IMR-90 (cell line): ENCODE data around the gene HOOK1. TPM values are rescaled to one million over a fixed set of nuclear protein-coding genes. Genes with fewer than 3 reads are reported as not detected.

Source experiments
- ATAC-seq: fragments of 200-7000 bp; cut with Tn5 transposase; 2 replicates; pipeline ENCODE4 v1.9.1; 2020; ENCODE audit warnings: low read depth, mild to moderate bottlenecking, moderate library complexity
- BruUV-seq: library from RNA; stranded (reverse); fragments of 400-500 nt; replicated peaks from 2 replicates; lab custom pipeline; 2021; lab: Mats Ljungman, UMichigan
- CTCF ChIA-PET: fragments of 300-600 bp; formaldehyde crosslinking; extraction: SDS; loops from one replicate; lab custom pipeline; 2021; ENCODE audit warnings: antibody characterized with exemption; lab: Yijun Ruan, JAX
- POLR2A ChIA-PET: fragments of 300-600 bp; sonication (Branson Sonifier 250); formaldehyde crosslinking; loops from one replicate; lab custom pipeline; 2022; ENCODE audit warnings: antibody characterized with exemption; ENCODE audit not compliant: unreplicated experiment; lab: Charles Lee
- DNase-seq: peaks from one replicate; pipeline ENCODE4 v3.0.0; 2013
- H2AFZ ChIP-seq: replicated peaks from 2 replicates; pipeline ENCODE3; 2013; ENCODE audit warnings: low read length, mild to moderate bottlenecking; ENCODE audit not compliant: poor library complexity
- H2AK5ac ChIP-seq: 2 replicates; pipeline ENCODE4 v1.6.1; 2013; ENCODE audit warnings: low read depth, low read length, inconsistent platforms
- H2AK9ac ChIP-seq: replicated peaks from 2 replicates; pipeline ENCODE3; 2013; ENCODE audit warnings: mild to moderate bottlenecking, low read depth, low read length, moderate library complexity; ENCODE audit not compliant: poor library complexity
- H2BK120ac ChIP-seq: 2 replicates; pipeline ENCODE4 v1.6.1; 2013; ENCODE audit warnings: low read depth, low read length, inconsistent platforms
- H2BK15ac ChIP-seq: 3 replicates; pipeline ENCODE4 v1.6.1; 2013; ENCODE audit warnings: low read depth, low read length, inconsistent platforms
- H2BK20ac ChIP-seq: 2 replicates; pipeline ENCODE4 v1.6.1; 2013; ENCODE audit warnings: low read depth, mild to moderate bottlenecking, inconsistent platforms, low read length, moderate library complexity
- H2BK5ac ChIP-seq: 2 replicates; pipeline ENCODE4 v1.6.1; 2013; ENCODE audit warnings: mild to moderate bottlenecking, low read depth, low read length, inconsistent platforms; ENCODE audit not compliant: poor library complexity, severe bottlenecking
- H3K14ac ChIP-seq: replicated peaks from 2 replicates; pipeline ENCODE4 v1.6.1; 2013; ENCODE audit warnings: low read depth, low read length, inconsistent platforms
- H3K18ac ChIP-seq: 2 replicates; pipeline ENCODE4 v1.6.1; 2013; ENCODE audit warnings: low read depth, low read length, control low read depth
- H3K23ac ChIP-seq: 2 replicates; pipeline ENCODE4 v1.6.1; 2013; ENCODE audit warnings: low read depth, low read length, inconsistent platforms
- H3K27ac ChIP-seq: 2 replicates; pipeline ENCODE4 v1.5.1; 2013; ENCODE audit warnings: mild to moderate bottlenecking, control low read depth, low read length; ENCODE audit not compliant: insufficient read depth
- H3K27me3 ChIP-seq: 2 replicates; pipeline ENCODE4 v1.6.1; 2013; ENCODE audit warnings: low read length; ENCODE audit not compliant: control insufficient read depth, insufficient read depth
- H3K36me3 ChIP-seq: 2 replicates; pipeline ENCODE4 v1.6.1; 2013; ENCODE audit warnings: low read length, mixed read lengths; ENCODE audit not compliant: control insufficient read depth, insufficient read depth
- H3K4ac ChIP-seq: 2 replicates; pipeline ENCODE4 v1.6.1; 2013; ENCODE audit warnings: low read depth, low read length, inconsistent platforms
- H3K4me1 ChIP-seq: 2 replicates; pipeline ENCODE4 v1.6.1; 2013; ENCODE audit warnings: low read length, mixed read lengths; ENCODE audit not compliant: control insufficient read depth, insufficient read depth
- H3K4me2 ChIP-seq: 2 replicates; pipeline ENCODE4 v1.6.1; 2013; ENCODE audit warnings: low read depth, mild to moderate bottlenecking, control low read depth, low read length, moderate library complexity
- H3K4me3 ChIP-seq: 2 replicates; pipeline ENCODE4 v1.5.1; 2013; ENCODE audit warnings: low read depth, mild to moderate bottlenecking, control low read depth, low read length, moderate library complexity; ENCODE audit not compliant: insufficient read depth
- H3K56ac ChIP-seq: 2 replicates; pipeline ENCODE4 v1.6.1; 2013; ENCODE audit warnings: low read length, inconsistent platforms; ENCODE audit not compliant: insufficient read depth; ENCODE audit errors: extremely low read depth
- H3K79me1 ChIP-seq, 2 experiments: 2 replicates each; pipeline ENCODE4 v1.6.1; 2013; ENCODE audit warnings: low read length in 2 of 2, inconsistent platforms in 1 of 2, low read depth in 1 of 2
- H3K9ac ChIP-seq: 2 replicates; pipeline ENCODE4 v1.6.1; 2013; ENCODE audit warnings: low read depth, low read length, control low read depth
- H3K9me1 ChIP-seq: 2 replicates; pipeline ENCODE4 v1.6.1; 2013; ENCODE audit warnings: low read length, inconsistent platforms; ENCODE audit not compliant: insufficient read depth
- H3K9me3 ChIP-seq: 2 replicates; pipeline ENCODE4 v1.6.1; 2013; ENCODE audit warnings: low read length; ENCODE audit not compliant: control insufficient read depth, insufficient read depth
- H4K20me1 ChIP-seq: 2 replicates; pipeline ENCODE4 v1.6.1; 2013; ENCODE audit warnings: low read length, inconsistent platforms; ENCODE audit not compliant: insufficient read depth
- H4K5ac ChIP-seq: 2 replicates; pipeline ENCODE4 v1.6.1; 2013; ENCODE audit warnings: mild to moderate bottlenecking, low read depth, low read length, control low read depth
- H4K8ac ChIP-seq, 2 experiments: 2 replicates each; pipeline ENCODE4 v1.6.1; 2013; ENCODE audit warnings: low read depth in 2 of 2, low read length in 2 of 2, control low read depth in 1 of 2, inconsistent platforms in 1 of 2
- H4K91ac ChIP-seq: 2 replicates; pipeline ENCODE4 v1.6.1; 2013; ENCODE audit warnings: low read depth, low read length, inconsistent platforms; ENCODE audit not compliant: insufficient read depth
- BHLHE40 ChIP-seq: fragments of 150-350 bp; IDR thresholded peaks from 2 replicates; pipeline ENCODE4 v1.6.1; 2016; ENCODE audit warnings: mild to moderate bottlenecking, low read depth, low read length
- CEBPB ChIP-seq: IDR thresholded peaks from 2 replicates; pipeline ENCODE4 v1.6.1; 2012; ENCODE audit warnings: low read depth, low read length, improper control_type of control experiment
- CHD1 ChIP-seq: IDR thresholded peaks from 2 replicates; pipeline ENCODE4 v1.6.1; 2012; ENCODE audit warnings: low read depth, low read length, improper control_type of control experiment
- CTCF ChIP-seq: conservative IDR thresholded peaks from 2 replicates; pipeline ENCODE4 v1.5.1; 2012; ENCODE audit warnings: mild to moderate bottlenecking, low read depth, low read length, improper control_type of control experiment
- ELK1 ChIP-seq: fragments of 150-350 bp; IDR thresholded peaks from 2 replicates; pipeline ENCODE4 v1.6.1; 2016; ENCODE audit warnings: low read depth, mild to moderate bottlenecking, low read length, moderate library complexity, borderline replicate concordance
- FOS ChIP-seq: fragments of 150-350 bp; IDR thresholded peaks from 2 replicates; pipeline ENCODE4 v1.6.1; 2016; ENCODE audit warnings: low read depth, low read length
- MAFK ChIP-seq: IDR thresholded peaks from 2 replicates; pipeline ENCODE4 v1.6.1; 2012; ENCODE audit warnings: low read depth, low read length, improper control_type of control experiment
- MAZ ChIP-seq: IDR thresholded peaks from 2 replicates; pipeline ENCODE4 v1.6.1; 2012; ENCODE audit warnings: low read depth, mild to moderate bottlenecking, low read length, improper control_type of control experiment, moderate library complexity, borderline replicate concordance
- MXI1 ChIP-seq: IDR thresholded peaks from 2 replicates; pipeline ENCODE4 v1.6.1; 2012; ENCODE audit warnings: low read depth, mild to moderate bottlenecking, low read length, moderate library complexity, borderline replicate concordance
- NFE2L2 ChIP-seq: fragments of 150-350 bp; IDR thresholded peaks from 2 replicates; pipeline ENCODE4 v1.6.1; 2016; ENCODE audit warnings: low read depth, mild to moderate bottlenecking, low read length
- POLR2A ChIP-seq: IDR thresholded peaks from 2 replicates; pipeline ENCODE4 v1.6.1; 2012; ENCODE audit warnings: mild to moderate bottlenecking, low read depth, low read length
- RAD21 ChIP-seq: IDR thresholded peaks from 2 replicates; pipeline ENCODE4 v1.6.1; 2012; ENCODE audit warnings: low read length, improper control_type of control experiment
- RCOR1 ChIP-seq: IDR thresholded peaks from 2 replicates; pipeline ENCODE4 v1.6.1; 2012; ENCODE audit warnings: mild to moderate bottlenecking, low read length, improper control_type of control experiment; ENCODE audit not compliant: insufficient replicate concordance
- RFX5 ChIP-seq: IDR thresholded peaks from 2 replicates; pipeline ENCODE4 v1.8.0; 2012; ENCODE audit warnings: low read depth, mild to moderate bottlenecking, low read length, moderate library complexity
- SMC3 ChIP-seq: fragments of 150-350 bp; IDR thresholded peaks from 2 replicates; pipeline ENCODE4 v1.6.1; 2016; ENCODE audit warnings: low read depth, mild to moderate bottlenecking, antibody characterized with exemption, low read length, moderate library complexity
- USF2 ChIP-seq: fragments of 150-350 bp; IDR thresholded peaks from 2 replicates; pipeline ENCODE4 v1.6.1; 2017; ENCODE audit warnings: mild to moderate bottlenecking, antibody characterized with exemption, low read length, low read depth
- WGBS, 2 experiments: methylation state at CpG; one replicate each; pipeline versions ENCODE4 v1.1.5 to v1.1.7; 2013; ENCODE audit warnings: missing lambda C conversion rate in 2 of 2; ENCODE audit not compliant: insufficient read length in 1 of 2; ENCODE audit errors: extremely low coverage in 2 of 2; 5-methylcytosine and 5-hydroxymethylcytosine counted together
- dilution Hi-C: fragments of 300-500 bp; cut with HindIII; formaldehyde crosslinking; loops from one replicate; pipeline ENCODE4 v1.14.3; 2018; ENCODE audit warnings: low sequenced_read_pairs; ENCODE audit not compliant: unreplicated experiment
- in situ Hi-C: fragments of 300-500 bp; cut with MboI; formaldehyde crosslinking; loops from 3 replicates; pipeline ENCODE4 v1.14.3; 2019; ENCODE audit warnings: low sequenced_read_pairs, inconsistent platforms, mixed read lengths
- intact Hi-C: fragments of 100-400 bp; cut with micrococcal nuclease; formaldehyde crosslinking; loops from 2 replicates; pipeline ENCODE4 v1.10.0; 2022
- polyA plus RNA-seq, 3 experiments: library from polyadenylated mRNA; depleted of rRNA; stranded (reverse); fragments of >200 nt; gene quantifications; 2 replicates each; pipeline ENCODE4 v1.2.3, GENCODE V29; 2012; ENCODE audit warnings: low replicate concordance in 1 of 3
- total RNA-seq: library from RNA; depleted of rRNA; stranded (reverse); fragments of >200 nt; gene quantifications from 2 replicates; pipeline ENCODE4 v1.2.3, GENCODE V29; 2012

HOOK1 gene
- total and polyA plus RNA-seq, 2 of the 4 experiments (the other 2 are of a cell fraction): not detected

DNA sequence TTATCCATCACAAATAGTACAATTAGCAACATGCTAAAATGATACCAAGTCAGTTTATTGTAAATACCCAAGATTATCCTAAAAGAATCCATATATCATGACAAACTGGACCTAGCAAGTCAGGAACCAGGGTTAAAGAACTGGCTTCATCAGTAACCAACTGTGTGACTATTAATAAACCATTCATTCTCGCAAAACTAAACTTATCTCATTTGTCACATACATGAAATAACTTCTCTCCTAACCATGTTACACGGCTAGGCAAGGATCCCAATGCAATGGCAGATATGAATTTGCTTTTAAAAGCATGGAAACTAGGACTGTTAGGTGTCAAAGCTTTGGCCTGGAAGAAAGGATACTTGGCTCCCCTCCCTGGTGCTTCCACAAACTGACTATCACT is 82.4 kb downstream of the HOOK1 start:
- Histone ChIP-seq H3K4me3 (no peak overlapping the region), H3K9ac (no peak overlapping the region), H3K9me3 (no peaks in the 10 kb centered on the region), H3K4me2 (no peak overlapping the region), H2BK15ac (no peak overlapping the region), H3K27ac (no peak overlapping the region), H3K36me3 (no peaks in the 10 kb centered on the region), H2AK9ac (no peak overlapping the region), H3K9me1 (no peaks in the 10 kb centered on the region), H3K4me1 (no peaks in the 10 kb centered on the region), H3K14ac (no peak overlapping the region), H2AK5ac (no peak overlapping the region), H4K5ac (no peak overlapping the region), H2BK120ac (no peak overlapping the region), H3K79me1 (no peaks in the 10 kb centered on the region), H4K8ac (no peak overlapping the region), H2AFZ (no peak overlapping the region), H2BK20ac (no peak overlapping the region), H3K56ac (no peak overlapping the region), H3K23ac (no peak overlapping the region), H3K27me3 (no peaks in the 10 kb centered on the region; the same call in 1 of the 2 replicates), H3K4ac (no peak overlapping the region), H4K91ac (no peak overlapping the region), H2BK5ac (no peak overlapping the region), H3K18ac (no peak overlapping the region), H4K20me1 (no peaks in the 10 kb centered on the region)
- ATAC-seq (no peak), DNase-seq (no peak)
- intact Hi-C loops (no loop called here), dilution Hi-C loops (no loop called here), in situ Hi-C loops (no loop called here)
- no TSS peak for BruUV-seq
- ChIA-PET POLR2A (no interaction called here), CTCF (no interaction called here)
- TF ChIP-seq ELK1 (no peak), CHD1 (no peak), RFX5 (no peak), MAFK (no peak), MAZ (no peak), SMC3 (no peak), RAD21 (no peak), CEBPB (no peak), POLR2A (no peak), CTCF (no peak), USF2 (no peak), BHLHE40 (no peak), FOS (no peak), RCOR1 (no peak), NFE2L2 (no peak), MXI1 (no peak)
- no CpG with 5 or more reads among the region's 2 CpGs for WGBS, 2 experiments
